Colonic mucosa (tissue), 4 donors: Measurements from ENCODE around the gene UBXN1. TPM values are rescaled to one million over a fixed set of nuclear protein-coding genes. Genes with fewer than 3 reads are reported as not detected.
A peak's percentile ranks its signal among the peaks of the same experiment; 100 is the strongest.

Experiments
- DNase-seq: peaks from one replicate; pipeline ENCODE4 v3.0.0-alpha.2; 2020
- H3K27ac ChIP-seq: fragments of 200-600 bp; one replicate; pipeline ENCODE4 v1.8.0; 2021
- H3K27me3 ChIP-seq: fragments of 200-600 bp; one replicate; pipeline ENCODE4 v1.8.0; 2021
- H3K36me3 ChIP-seq: fragments of 200-600 bp; one replicate; pipeline ENCODE4 v1.8.0; 2021
- H3K4me1 ChIP-seq: fragments of 200-600 bp; one replicate; pipeline ENCODE4 v1.8.0; 2021; ENCODE audit warnings: mild to moderate bottlenecking
- H3K4me3 ChIP-seq: fragments of 200-600 bp; one replicate; pipeline ENCODE4 v1.8.0; 2021
- H3K9ac ChIP-seq, 2 donors: one replicate each; pipeline ENCODE4 v1.7.0; 2013; ENCODE audit warnings: control low read depth in 2 of 2, low read depth in 2 of 2, low read length in 2 of 2
- H3K9me3 ChIP-seq: fragments of 200-600 bp; one replicate; pipeline ENCODE4 v1.8.0; 2021
- intact Hi-C: fragments of 100-400 bp; cut with DNase I; formaldehyde crosslinking; loops from one replicate; pipeline ENCODE4 v1.14.1; 2022
- total RNA-seq, 2 donors: library from RNA; stranded (reverse); fragmentation: NEBNext Ultra II Directional in 1 of 2; extraction: Animal tissue kit (Norgen Biotek cat#: 25700) in 1 of 2; gene quantifications; one replicate each; pipeline ENCODE4 v1.2.1, GENCODE V29; 2021
- TF ChIP-seq, protein P1 (sequence below): fragments of 200-600 bp; IDR thresholded peaks from one replicate; pipeline ENCODE4 v1.8.0; 2022; ENCODE audit warnings: antibody characterized with exemption, mild to moderate bottlenecking
- donor health status: healthy.
- donor health status: DM: no; HTN: no; CAD: no.
- donor health status: DM: no; HTN: no; CAD: no.

The UBXN1 gene
- total RNA-seq, 2 donors from 2014 or later = 74.8 to 87.8 TPM

DNA sequence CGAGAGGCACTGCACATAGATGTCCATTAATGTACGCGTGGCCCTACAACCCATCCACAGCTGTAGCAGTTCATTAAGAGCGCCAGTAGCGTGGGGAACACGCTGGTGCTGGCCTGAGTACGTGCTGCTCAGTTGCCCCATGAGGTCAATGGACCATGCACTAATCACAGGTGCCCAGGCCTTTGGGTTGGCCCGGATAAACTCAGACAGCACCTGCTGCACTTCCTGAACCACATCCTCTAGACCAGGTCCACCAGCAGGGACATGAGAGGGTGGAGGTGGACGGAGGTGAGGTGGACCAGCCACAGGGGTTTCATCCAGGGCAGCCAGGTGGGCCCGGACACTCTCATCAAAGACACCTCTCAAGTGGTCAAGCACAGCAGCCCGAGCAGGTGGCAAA, 29.4 kb downstream of the UBXN1 start:
- DNase-seq = no peak
- H3K4me1 ChIP-seq = peaks cover 20% of the 10 kb centered on the region
- no peaks in the 10 kb centered on the region for H3K27me3 ChIP-seq
- H3K4me3 ChIP-seq = no peak overlapping the region
- intact Hi-C loops = no loop called here
- no peaks in the 10 kb centered on the region for H3K36me3 ChIP-seq
- no peaks in the 10 kb centered on the region for H3K9me3 ChIP-seq
- H3K27ac ChIP-seq = no peak overlapping the region
- H3K9ac ChIP-seq = no peak overlapping the region
- TF ChIP-seq, protein P1, sequence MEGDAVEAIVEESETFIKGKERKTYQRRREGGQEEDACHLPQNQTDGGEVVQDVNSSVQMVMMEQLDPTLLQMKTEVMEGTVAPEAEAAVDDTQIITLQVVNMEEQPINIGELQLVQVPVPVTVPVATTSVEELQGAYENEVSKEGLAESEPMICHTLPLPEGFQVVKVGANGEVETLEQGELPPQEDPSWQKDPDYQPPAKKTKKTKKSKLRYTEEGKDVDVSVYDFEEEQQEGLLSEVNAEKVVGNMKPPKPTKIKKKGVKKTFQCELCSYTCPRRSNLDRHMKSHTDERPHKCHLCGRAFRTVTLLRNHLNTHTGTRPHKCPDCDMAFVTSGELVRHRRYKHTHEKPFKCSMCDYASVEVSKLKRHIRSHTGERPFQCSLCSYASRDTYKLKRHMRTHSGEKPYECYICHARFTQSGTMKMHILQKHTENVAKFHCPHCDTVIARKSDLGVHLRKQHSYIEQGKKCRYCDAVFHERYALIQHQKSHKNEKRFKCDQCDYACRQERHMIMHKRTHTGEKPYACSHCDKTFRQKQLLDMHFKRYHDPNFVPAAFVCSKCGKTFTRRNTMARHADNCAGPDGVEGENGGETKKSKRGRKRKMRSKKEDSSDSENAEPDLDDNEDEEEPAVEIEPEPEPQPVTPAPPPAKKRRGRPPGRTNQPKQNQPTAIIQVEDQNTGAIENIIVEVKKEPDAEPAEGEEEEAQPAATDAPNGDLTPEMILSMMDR = no peak

- no peak for DNase-seq
- Histone ChIP-seq H3K36me3 (no peaks in the 10 kb centered on the region), H3K27me3 (no peaks in the 10 kb centered on the region), H3K27ac (no peak overlapping the region), H3K9ac (no peak overlapping the region), H3K9me3 (no peaks in the 10 kb centered on the region), H3K4me1 (peaks cover 20% of the 10 kb centered on the region), H3K4me3 (no peak overlapping the region)
- TF ChIP-seq, protein P1 = no peak
- intact Hi-C loops = no loop called here
Observed at GRCh38 chr11:62648967-62649364, 29.9 kb downstream of the UBXN1 start.

DNA sequence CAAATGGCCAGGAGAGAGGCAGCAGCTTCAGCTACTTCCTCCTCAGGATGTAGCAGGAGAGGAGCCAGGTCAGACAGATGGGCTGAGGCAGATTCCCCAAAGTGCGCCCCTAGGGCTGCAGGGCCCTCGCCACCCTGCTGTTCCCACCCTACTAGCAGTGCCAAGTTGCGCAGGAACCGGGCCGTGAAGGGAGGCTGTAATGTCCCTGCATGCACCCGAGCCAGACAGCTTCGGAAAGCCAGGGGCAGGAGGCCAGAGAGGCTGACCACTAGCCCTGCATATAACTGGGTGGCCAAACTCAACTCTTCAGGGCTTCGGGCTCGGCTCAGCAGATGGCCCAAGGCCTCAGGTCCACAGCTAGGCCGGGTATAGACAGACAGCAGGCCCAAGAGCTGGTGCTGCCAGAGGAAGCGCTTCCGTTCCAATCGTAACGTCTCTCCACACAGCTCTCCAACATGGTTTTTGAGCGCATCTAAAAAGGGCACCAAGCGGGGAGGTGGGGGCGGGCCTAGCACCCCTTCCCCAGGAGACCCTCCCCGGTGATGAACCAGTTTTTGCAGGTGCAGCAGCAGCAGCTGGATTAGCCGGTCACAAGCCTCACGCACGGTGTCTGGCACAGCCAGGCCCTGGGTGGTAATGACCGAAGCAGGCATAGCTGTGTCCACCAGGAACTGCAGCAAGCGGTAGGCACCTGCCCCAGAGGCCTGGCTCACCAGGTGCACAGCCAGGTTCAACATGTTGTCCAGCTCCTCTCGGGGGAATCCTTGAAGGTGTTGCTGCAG, 30.5 kb downstream of the UBXN1 start:
- Histone ChIP-seq H3K4me1 (peaks cover 20% of the 10 kb centered on the region), H3K27me3 (no peaks in the 10 kb centered on the region), H3K9ac (no peak overlapping the region), H3K4me3 (no peak overlapping the region), H3K36me3 (no peaks in the 10 kb centered on the region), H3K9me3 (no peaks in the 10 kb centered on the region), H3K27ac (no peak overlapping the region)
- TF ChIP-seq, protein P1 = no peak
- no peak for DNase-seq
- intact Hi-C loops = no loop called here

DNA sequence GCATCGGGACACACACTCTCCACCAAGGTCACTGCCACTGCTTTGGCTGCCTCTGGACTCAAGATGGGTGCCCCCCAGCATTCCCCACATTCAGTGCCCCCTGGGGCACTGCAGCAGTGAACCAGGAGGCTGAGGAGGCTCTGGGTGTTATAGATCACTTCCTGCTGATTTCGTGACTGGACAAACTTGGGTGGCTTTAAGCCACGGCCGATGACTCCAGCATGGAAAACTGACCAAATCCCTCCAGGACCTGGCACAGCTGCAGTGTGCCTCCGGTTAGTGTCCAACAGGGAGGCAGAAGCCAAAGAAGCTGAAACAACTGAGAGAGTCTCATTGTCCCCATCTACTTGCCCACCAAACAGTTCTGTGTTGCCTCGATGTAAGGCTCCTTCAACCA, 31.3 kb downstream of the UBXN1 start:
- Histone ChIP-seq H3K36me3 (no peaks in the 10 kb centered on the region), H3K9ac (no peak overlapping the region), H3K4me3 (no peak overlapping the region), H3K27ac (no peak overlapping the region), H3K9me3 (no peaks in the 10 kb centered on the region), H3K27me3 (no peaks in the 10 kb centered on the region), H3K4me1 (peaks cover 20% of the 10 kb centered on the region)
- no peak for DNase-seq
- TF ChIP-seq, protein P1 = no peak
- intact Hi-C loops = no loop called here

- no peak for DNase-seq
- Histone ChIP-seq H3K9ac (peak overlapping the region in 1 of 2 donors; percentile 92), H3K27ac (no peak overlapping the region), H3K4me3 (no peak overlapping the region), H3K9me3 (no peaks in the 10 kb centered on the region), H3K4me1 (peaks cover 16% of the 10 kb centered on the region), H3K27me3 (no peaks in the 10 kb centered on the region), H3K36me3 (no peaks in the 10 kb centered on the region)
- intact Hi-C loops = no loop called here
- TF ChIP-seq, protein P1 = no peak
Observed at GRCh38 chr11:62646825-62647608, 31.9 kb downstream of the UBXN1 start.
